NT2/D1 (cell line): ENCODE measurements around the gene UPK3B.
"Not testable (repeated sequence)": the region's sequence is repeated elsewhere in the genome, so short reads cannot be mapped to it uniquely, and the experiment has no call there.

Experiments
- SUZ12 ChIP-seq: IDR thresholded peaks from 2 replicates; pipeline ENCODE4 v1.6.1; 2011; ENCODE audit not compliant: insufficient read length, insufficient read depth; ENCODE audit errors: extremely low read depth
- ZNF274 ChIP-seq: IDR thresholded peaks from 2 replicates; pipeline ENCODE4 v1.6.1; 2011; ENCODE audit warnings: mild to moderate bottlenecking, low read depth, low read length

GRCh38 chr7:76482660-76483059 lies 27.7 kb upstream of the UPK3B start:
- TF ChIP-seq ZNF274, SUZ12: not testable (repeated sequence)
